GM13977 (cell line): ENCODE measurements around the gene GADD45A.

Source experiments
- DNase-seq: peaks from one replicate; pipeline ENCODE4 v3.0.0; 2012; ENCODE audit warnings: low spot score
- CTCF ChIP-seq: IDR thresholded peaks from 2 replicates; pipeline ENCODE4 v1.5.1; 2012; ENCODE audit warnings: mild to moderate bottlenecking, control low read depth; ENCODE audit not compliant: insufficient read depth; ENCODE audit errors: extremely low read depth, missing control alignments
- in situ Hi-C: fragments of 300-500 bp; cut with MboI; formaldehyde crosslinking; loops from one replicate; pipeline ENCODE4 v1.12.0; 2022; ENCODE audit warnings: low sequenced_read_pairs, low pct_unique_long_range_greater_than_20kb, mixed read lengths, inconsistent platforms; ENCODE audit not compliant: unreplicated experiment

Gene GADD45A

GRCh38 chr1:67701876-67702275 is 16.9 kb downstream of the GADD45A start:
- TF ChIP-seq CTCF: no peak
- in situ Hi-C loops: no loop called here
- no peak for DNase-seq

GRCh38 chr1:67704351-67704750 is 19.4 kb downstream of the GADD45A start:
- no peak for TF ChIP-seq CTCF
- in situ Hi-C loops: no loop called here
- DNase-seq: no peak

- in situ Hi-C loops: no loop called here
- DNase-seq: no peak
- TF ChIP-seq CTCF: no peak
Observed at GRCh38 chr1:67705735-67706453, 20.9 kb downstream of the GADD45A start.

- DNase-seq: no peak
- no peak for TF ChIP-seq CTCF
- in situ Hi-C loops: no loop called here
Observed at GRCh38 chr1:67708606-67709005, 23.6 kb downstream of the GADD45A start.

- no peak for DNase-seq
- in situ Hi-C loops: no loop called here
- TF ChIP-seq CTCF: no peak
Observed at GRCh38 chr1:67710417-67710816, 25.4 kb downstream of the GADD45A start.

GRCh38 chr1:67711158-67711854 is 26.3 kb downstream of the GADD45A start:
- no peak for DNase-seq
- in situ Hi-C loops: no loop called here
- TF ChIP-seq CTCF: no peak

- in situ Hi-C loops: no loop called here
- TF ChIP-seq CTCF: no peak
- no peak for DNase-seq
Observed at GRCh38 chr1:67711855-67712212, 26.8 kb downstream of the GADD45A start.
